Gastrocnemius medialis (tissue), 4 donors: ENCODE measurements around the gene IGF2BP2.

ENCODE experiments used
- CTCF ChIP-seq, 5 experiments: fragments of 450-650 bp in 3 of 5; fragments of 200-600 bp in 2 of 5; sonication (generic) in 2 of 5; IDR thresholded peaks in 4 of 5; conservative IDR thresholded peaks in 1 of 5; 1 replicate in 4 of 5; 2 replicates in 1 of 5; pipeline ENCODE4 v1.5.1; 2016 to 2019; ENCODE audit warnings: antibody characterized with exemption in 5 of 5, mild to moderate bottlenecking in 3 of 5, moderate library complexity in 3 of 5
- POLR2A ChIP-seq, 2 donors: fragments of 450-650 bp; IDR thresholded peaks; one replicate each; pipeline ENCODE4 v1.6.1; 2017; ENCODE audit warnings: antibody characterized with exemption in 2 of 2, mild to moderate bottlenecking in 2 of 2, moderate library complexity in 2 of 2

- no peak for TF ChIP-seq CTCF (IDR thresholded peaks at IDR 0.05 in 4 of 5, conservative IDR thresholded peaks at IDR 0.05 in 1 of 5)
- no peak for TF ChIP-seq POLR2A (IDR thresholded peaks at IDR 0.05)
Measured at GRCh38 chr3:185728630-185729336, 96.1 kb downstream of the IGF2BP2 start.
